GM19035 (cell line): ENCODE data around the gene NCOR2.

Experiments used
- ATAC-seq: cut with Tn5 transposase; IDR thresholded peaks from one replicate; pipeline ENCODE4 v1.9.1; 2021; ENCODE audit not compliant: unreplicated experiment

The NCOR2 gene

DNA sequence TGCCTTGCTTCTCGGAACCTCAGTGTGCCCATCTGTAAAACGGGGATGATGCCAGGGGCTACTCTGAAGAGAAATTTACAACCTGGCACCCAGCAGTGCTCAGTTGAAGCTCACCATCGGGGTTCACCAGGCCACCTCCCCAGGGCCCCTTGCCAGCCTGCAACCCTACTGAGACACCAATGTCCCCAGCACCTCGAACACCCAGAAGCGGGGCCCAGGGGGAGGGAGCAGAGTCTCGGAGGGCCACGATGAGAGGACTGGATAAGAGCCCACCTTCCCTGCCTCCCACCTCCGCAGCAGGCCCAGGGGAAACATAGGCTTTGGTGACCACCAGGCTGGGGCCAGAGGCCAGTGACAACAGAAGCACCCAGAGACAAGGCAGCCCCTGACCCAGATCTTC is 22.4 kb downstream of the NCOR2 start:
- ATAC-seq, result no peak

DNA sequence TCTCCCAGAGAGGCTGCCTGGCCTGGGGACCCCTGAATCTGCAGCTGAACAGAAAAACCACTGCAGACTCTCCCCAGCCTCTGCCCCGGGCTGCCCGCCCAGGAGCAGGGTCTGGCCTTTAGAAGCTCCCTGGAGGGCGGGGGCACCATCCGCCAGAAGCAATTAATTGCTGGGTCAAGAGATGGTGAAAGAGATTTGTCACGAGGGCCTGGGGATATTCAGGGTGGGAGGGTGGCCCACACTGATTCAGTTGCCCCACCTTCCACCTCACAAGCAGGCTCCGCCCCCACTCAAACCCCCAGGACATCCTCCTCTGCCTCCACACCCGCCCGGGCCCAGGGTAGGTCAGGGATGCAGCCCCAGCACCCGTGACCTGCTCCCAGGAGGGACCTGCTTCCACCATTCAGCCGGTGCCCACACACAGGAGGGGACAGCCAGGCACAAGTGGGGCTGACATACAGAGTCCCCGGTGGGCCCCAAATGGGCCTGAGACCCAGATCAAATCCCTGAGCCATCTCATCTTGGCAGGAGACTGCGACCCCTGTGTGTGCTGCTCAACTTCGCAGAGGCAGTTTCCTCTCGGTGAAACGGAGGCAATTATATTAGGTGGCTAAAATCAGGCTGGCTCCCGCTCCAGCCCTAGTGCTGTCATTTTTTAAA is 23.0 kb downstream of the NCOR2 start:
- ATAC-seq, result no peak

DNA sequence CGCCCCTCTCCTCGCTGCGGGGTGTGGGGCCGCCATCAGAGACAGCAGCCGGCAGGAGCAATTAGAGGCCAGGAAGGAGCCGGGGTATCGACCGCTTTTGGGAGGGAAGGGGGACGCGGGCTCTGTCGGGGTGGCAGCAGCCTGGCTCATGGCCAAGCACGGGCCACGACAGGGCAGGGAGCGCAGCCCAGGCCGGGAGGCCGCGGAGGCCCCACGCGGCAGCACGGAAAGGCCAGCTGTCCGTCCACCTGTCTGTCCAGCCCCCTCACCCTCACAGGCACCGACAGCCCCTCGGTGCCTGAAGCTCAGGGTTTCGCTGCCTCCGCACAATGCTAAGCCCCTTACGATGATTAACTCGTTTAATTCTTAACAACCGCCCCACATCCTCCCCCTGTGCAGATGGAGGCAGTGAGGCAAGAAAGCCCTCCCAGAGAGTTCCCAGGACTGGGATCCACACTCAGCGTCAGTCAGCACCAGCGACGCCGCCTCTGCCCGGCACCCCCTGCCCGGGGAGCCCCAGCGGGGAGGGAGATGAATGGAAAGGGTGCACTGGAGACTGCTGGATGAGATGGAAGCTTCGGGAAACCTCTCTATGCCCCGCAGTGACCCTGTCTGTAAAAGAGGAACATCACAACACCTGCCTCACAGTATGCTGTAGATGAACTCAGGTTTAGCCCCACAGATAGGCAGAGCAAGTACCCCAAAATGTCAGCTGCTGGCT is 23.7 kb downstream of the NCOR2 start:
- no peak for ATAC-seq

DNA sequence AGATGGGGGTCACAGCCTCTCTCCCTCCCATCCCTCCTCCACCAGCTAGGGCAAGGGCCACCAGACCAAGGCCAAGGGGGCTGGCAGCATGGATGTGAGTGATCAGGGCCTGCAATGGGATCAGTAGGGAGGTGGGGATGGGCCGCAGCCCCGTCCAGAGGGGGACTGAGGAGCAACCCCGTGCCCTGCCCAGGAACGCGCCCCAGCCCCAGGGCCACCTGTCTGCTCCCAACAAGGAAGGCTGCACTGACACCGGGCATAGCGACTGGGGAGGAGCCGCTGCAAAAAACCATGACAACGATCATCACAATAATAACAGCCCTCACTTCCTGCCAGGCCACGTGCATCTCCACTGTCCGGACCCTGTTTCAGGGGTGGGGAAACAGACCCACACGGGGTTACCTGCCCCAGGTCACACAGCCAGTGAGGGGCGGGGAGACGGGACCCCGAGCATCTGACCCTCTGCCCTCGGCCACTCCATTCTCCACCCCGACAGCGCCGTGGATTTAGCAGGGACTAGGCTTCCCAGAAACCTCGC is 24.3 kb downstream of the NCOR2 start:
- no peak for ATAC-seq

DNA sequence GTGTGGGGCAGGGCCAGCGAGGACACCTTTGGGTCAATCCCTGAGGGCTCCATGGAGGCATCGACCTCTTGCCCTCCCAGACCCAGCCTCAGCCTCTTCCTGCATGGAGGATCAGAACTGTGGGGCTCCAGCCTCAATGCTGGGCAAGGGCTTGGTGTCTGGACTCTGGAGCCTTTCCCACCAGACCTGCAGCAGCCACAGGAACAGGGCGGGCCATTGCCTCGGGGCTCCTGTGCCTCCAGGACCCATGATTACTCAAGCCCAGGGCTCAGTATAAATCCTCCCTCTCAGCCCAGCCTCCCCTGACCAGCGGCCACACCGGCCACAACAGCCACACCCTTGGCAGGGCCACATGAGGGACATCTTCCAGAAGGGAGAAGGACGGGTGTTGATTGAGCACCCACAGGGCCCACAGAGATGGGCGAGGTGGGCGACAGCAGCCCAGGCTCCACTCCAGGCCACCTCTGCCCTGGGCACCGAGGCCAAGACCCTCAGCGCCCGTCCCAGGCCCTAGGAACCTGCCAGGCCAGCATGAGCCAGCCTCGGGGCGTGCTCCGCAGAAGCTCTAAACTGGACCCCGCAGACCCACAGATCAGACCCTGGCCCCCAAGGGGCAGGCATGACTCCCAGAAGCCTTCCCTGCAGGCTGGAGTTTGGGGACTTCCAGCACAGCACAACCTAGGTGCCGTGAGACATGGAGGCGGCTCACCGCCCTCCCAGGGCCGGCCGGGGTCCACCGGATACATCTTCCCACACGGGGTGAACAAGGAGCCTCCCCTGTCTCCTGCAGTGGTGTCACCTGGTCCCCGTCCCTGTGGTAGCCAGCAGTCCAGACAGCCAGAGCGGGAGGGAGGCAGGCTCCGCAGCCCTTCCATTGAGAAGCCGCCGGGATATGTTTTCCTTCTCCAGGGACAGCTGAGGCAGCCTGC is 25.1 kb downstream of the NCOR2 start:
- no peak for ATAC-seq

DNA sequence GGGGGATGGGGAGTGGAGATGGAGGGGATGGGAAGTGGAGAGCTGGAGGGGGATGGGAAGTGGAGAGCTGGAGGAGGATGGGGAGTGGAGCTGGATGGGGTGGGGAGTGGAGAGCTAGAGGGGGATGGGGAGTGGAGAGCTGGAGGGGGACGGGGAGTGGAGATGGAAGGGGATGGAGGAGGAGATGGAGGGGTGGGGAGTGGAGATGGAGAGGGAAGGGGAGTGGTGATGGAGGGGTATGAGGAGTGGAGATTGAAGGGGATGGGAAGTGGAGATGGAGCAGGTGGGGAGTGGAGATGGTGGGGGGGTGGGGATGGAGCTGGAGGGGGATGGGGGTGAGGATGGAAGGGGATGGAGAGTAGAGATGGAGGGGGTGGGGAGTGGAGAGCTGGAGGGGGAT is 26.1 kb downstream of the NCOR2 start:
- ATAC-seq, result no peak

DNA sequence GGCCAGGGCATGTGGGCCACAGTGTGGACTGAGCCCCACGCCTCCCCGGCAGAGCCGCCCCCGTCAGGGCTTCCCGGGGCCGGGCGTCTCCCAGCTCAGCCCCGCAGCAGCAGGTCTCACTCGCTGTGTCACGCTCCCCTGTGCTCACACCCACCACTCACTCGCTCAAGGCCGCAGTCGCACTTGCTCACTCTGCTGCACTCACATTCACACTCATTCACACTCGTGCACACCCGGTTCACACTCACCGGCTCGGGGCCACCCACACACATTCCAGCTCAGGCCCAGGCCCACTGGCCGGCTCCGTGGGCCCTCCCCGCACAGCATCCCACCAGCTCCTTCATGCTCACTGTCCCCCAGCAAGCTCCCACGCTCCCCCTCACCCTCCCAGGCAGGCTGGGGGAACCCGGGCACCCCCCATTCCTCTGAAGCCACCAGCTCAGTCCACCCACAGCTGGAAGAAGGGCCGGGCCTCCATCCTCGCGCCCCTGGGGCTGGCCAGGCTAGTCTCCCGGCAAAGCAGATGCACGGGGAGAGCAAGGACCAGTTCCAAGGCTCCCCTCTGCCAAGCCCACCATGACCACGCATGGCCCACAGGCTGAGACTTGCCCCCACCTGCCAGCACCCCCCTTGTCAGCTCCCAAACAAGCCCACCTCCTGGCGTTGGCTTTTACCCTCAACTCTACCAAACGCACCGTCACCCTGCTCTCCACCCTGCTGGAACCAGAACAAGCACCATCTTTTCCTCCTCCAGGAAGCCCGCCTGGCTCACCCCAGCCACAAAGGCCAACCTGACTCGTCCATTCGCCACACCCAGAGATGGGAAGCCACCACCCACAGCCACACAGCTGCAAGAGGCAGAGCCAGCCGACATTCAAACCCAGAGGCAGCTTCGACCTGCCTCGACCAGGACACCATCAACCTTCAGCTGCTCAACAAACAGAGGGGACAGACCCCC is 28.0 kb downstream of the NCOR2 start:
- ATAC-seq, result no peak

DNA sequence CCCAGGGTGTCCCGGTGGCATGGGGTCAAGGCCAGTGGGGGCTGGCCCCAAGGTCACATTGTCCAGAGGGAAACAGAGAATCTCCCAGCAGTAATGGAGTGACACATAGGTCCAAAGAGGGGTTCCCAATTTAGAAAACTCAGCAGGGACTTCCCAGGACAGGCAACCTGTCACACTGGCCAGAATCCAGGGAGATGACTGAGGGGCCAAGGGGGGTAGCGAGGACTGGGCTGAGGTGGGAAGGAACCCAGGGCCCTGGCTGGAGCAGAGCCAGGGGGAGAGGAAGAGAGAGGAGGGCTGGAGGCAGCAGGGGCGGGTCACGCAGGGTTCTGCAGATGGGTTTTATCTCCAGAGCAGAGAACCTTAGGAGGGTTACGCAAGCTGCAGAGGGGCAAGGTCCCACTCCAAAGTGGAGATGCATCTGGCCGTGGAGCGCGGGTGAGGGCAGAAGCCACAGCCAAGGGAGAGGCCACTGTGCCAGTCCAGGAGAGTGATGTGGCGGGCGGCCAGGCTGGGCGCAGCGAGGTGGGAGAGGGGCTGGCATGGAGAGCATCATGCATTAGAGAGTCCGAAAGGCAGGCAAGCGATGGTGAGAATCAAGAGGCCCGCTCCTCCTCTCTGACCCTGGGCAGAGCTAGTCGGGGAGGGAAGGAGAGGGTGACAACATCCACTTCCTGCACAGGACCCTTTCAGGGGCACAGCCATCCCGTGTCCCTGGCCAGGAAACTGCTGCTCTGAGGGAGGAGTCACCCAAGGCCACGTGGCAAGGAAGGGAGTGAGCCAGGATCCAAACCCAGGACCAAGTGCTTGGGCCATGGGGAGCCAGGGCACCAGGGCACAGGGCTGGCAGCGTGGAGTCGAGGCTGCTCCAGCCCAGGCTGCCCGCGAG is 29.0 kb downstream of the NCOR2 start:
- ATAC-seq, result no peak

DNA sequence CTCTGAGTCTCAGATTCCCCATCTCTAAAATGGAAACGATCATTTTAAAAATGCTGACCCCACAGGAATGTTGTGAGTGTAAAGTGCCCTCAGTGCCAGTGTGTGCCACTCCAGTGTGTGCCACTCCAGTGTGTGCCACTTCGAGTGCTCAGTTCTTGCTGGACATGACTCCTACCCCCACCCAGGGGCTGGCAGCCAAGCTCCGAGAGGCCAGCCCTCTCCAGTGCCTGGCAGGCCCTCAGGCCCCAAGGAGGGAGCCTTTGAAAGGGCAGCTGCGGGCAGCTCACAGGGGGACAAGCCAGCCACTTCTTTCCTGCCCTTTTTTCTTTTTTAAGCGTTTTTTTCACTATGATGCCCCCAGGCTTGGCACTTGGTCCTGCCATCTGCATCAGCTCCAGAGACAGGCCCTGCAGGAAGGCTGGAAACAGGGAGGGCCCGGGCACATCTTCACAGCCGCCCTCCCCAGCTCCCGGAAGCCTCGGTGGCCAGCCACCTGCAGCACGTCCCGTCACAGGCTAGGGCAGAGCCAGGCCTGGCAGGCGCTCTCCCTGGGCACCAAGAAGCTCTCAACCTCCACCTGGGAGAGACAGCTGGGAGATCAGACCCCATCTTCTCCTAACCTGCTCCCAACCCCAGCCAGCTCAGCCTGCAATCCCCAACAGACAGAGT is 29.8 kb downstream of the NCOR2 start:
- no peak for ATAC-seq

DNA sequence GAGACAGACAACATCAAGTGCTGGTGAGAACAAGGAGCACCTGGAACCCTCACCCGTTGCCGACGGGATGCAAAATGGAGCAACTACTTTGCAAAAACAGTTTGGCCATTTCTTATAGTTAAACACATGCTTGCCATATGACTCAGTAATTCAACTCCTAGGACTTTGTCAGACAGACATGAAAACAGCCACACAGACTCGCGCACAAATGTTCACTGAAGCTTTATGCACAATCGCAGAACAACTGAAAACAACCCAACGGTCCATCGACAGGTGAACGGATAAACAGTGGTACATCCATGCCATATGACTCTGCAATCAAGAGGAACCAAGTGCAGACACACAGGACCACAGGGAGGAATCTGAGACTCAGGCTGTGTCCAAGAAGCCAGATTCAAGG is 30.8 kb downstream of the NCOR2 start:
- no peak for ATAC-seq

DNA sequence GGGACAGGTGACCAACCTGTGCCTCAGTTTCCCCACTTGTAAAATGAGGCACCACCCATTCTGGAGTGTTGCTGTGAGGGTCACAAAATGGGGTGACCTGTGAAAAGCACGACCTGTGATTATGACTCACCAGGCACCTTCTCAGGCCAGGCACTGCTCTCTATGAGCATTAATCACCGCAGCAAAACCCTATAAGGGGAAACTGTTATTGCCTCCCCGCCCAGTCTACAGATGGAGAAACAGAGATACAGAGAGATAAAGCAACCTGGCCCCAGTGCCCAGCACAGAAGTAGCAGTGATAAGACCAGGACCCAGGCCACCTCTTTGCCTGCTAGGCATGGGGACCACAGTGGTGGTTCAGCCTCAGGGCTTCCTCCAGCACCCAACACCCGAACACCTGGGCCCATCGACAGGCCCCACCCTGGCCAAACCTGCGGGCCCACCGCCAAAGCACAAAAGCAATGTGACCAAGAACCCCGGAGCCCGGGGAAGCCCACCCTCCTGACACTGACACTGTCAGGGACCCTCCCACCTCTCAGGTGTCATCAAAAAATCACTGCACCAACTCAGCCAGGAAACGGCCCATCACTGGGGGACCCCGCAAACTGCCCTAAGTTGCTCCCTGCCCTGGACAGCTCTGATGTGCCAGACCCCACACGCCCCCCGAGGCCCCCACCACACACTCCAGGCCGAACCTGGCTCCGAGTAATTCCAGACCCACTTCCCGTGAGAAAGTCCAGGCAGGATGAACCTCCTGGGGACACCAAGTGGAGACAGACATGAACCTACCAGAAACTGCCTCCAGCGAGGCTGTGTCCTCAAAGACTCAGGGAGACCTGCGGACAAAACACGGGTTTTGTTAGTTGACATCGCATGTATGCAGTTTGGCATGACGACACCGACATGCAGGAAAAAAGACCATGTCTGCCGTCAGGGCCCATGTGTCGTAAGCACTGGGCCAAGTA is 32.4 kb downstream of the NCOR2 start:
- no peak for ATAC-seq

DNA sequence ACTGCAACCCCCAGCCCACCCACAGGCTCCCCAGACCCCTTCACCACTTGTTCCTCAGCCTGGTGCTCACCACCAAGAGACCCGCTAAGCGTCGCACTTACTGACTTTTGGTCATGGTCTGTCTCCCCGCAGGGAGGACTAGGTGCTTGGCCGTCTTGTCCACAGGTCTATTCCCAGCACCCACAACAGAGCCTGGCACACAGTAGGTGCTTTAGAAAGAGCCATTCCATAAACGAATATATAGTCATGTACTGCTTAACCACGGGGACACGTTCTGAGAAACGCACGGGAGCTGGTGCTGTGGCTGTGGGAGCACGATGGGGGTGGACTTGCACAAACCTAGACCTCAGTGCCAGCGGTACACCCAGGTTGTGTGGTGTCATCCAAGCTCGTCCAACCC is 34.0 kb downstream of the NCOR2 start:
- ATAC-seq, result no peak

DNA sequence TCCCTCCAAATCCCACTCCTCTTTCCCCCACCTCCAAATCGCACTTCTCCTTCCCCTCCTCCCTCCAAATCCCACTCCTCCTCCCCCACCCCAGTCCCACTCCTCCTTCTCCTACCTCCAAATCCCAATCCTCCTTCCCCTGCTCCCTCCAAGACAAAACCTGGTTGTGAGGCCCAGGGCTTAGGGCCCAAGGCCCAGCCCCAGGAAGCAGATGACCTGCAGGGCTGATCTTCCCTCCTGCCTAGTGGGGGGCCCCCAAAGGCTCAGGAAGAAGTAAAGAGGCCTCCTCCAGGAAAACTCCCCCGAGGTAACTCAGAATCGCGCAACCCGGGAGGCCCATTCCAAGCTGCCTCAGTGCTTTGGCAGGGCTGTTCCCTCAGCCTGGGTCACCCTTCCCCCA is 34.4 kb downstream of the NCOR2 start:
- no peak for ATAC-seq

DNA sequence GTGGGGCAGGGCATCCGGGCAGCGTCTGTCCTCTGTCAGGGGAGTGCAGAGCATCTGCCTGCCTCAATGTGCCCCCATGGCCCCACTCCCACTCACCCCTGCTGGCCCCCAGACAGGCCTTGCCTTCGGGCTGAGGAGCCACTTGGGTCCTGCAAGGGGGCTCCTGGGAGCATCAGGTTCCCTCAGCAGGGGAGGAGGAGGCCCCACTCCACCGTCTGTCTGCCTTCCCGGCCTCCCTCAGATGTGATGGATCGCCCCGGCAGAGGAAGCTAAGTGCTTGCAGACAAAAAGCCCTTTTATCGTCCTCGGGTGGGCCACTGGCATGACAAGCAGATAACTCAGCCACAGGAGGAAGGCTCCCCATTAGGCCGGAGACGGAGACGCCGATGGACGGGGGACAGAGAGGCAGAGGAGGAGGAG is 35.1 kb downstream of the NCOR2 start:
- ATAC-seq, result no peak

DNA sequence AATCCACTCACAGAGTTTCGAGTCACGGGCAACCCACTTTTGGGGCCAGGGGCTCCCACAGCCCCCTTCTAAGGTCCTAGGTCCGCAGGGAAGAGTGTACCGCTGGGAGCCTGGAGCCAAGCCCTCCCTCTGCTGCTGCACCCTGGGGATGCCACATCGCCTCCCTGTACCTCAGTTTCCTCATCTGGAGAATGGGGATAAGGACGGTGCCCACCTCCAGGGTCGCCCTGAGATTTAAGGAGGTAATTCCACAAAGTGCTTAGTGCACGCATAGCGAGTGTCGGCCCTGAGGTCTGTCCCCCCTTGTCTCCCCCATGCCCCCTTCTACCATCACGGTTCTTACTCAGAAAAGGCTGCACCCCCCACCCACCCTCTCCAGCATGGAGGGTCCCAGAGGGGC is 35.5 kb downstream of the NCOR2 start:
- no peak for ATAC-seq

DNA sequence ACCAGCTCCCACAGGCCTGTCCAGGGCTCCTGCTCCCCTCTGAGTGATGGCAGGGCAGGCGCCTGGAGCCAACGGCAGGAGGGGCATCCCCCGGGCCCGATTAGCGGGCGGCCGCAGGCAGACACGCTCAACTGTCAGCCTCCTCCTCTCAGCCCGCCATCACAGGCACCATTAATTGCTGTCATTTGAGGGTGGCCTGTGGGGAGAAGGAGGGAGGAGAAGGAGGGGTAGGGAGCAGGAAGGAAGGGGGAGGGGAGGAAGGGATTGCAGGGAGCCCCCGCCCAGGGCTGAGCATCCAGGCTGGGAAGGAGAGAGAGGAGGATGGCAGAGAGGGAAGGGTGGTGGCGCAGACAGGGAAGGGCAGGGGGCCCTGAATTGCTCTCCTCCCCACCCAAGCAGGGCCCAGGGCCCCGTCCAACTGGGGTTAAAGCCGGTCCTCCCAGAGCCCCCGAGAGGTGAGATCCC is 36.1 kb downstream of the NCOR2 start:
- no peak for ATAC-seq

DNA sequence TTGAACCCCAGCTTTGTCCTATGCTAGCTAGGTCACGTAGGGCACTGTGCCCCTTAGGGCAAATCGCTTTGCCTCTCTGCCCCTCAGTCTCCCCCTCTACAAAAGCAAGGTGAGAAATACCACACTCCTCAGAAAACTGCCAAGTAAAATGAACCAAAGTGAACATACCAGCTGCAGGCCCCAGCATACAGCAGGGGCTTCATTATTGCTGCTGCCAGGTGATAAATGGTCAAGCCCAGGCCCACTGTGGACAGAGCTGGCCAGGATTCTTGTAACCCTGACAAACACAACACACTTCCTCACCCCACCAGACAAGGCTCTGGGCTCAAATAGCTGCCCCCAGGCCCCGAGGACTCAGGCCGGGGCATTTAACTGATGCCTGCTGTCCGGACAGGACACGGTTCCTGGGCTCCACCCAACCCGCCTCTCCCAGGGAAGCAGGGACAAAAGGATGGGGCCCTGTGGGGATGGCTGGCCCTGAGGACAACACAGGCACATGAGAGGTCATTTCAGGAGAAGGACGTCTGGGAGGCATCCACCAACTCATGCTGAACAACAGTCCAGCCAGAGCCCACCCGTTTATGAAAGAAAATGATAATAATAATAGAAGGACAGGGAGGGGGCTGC is 36.7 kb downstream of the NCOR2 start:
- ATAC-seq, result no peak
